H1 (cell line): Measurements from ENCODE around the gene SUMF1. TPM values are rescaled to one million over a fixed set of nuclear protein-coding genes. Genes with fewer than 3 reads are reported as not detected.
A peak's percentile ranks its signal among the peaks of the same experiment; 100 is the strongest.

ENCODE experiments used
- ATF2 ChIP-seq: IDR thresholded peaks from 2 replicates; pipeline ENCODE4 v1.6.1; 2012; ENCODE audit warnings: low read length, inconsistent platforms
- ATF3 ChIP-seq: IDR thresholded peaks from 2 replicates; pipeline ENCODE4 v1.6.1; 2011; ENCODE audit warnings: low read depth, mild to moderate bottlenecking, low read length; ENCODE audit not compliant: insufficient read depth
- CTBP2 ChIP-seq: IDR thresholded peaks from 2 replicates; pipeline ENCODE4 v1.7.0; 2011; ENCODE audit warnings: borderline replicate concordance, mild to moderate bottlenecking, moderate library complexity, mixed read lengths, low read length; ENCODE audit not compliant: insufficient read depth, insufficient read length
- EP300 ChIP-seq, 2 experiments: IDR thresholded peaks; 1 replicate in 1 of 2; 2 replicates in 1 of 2; pipeline ENCODE4 v1.6.1; 2011 to 2012; ENCODE audit warnings: low read depth in 2 of 2, low read length in 2 of 2, mild to moderate bottlenecking in 2 of 2, borderline replicate concordance in 1 of 2, inconsistent platforms in 1 of 2, moderate library complexity in 1 of 2
- GABPA ChIP-seq: IDR thresholded peaks from 2 replicates; pipeline ENCODE4 v1.6.1; 2011; ENCODE audit warnings: mild to moderate bottlenecking, low read length, moderate library complexity, borderline replicate concordance; ENCODE audit not compliant: insufficient read depth
- HDAC6 ChIP-seq: IDR thresholded peaks from one replicate; pipeline ENCODE4 v1.7.1; 2012; ENCODE audit warnings: low read depth, mild to moderate bottlenecking, inconsistent platforms, low read length, moderate library complexity
- KDM4A ChIP-seq: IDR thresholded peaks from one replicate; pipeline ENCODE4 v1.7.1; 2012; ENCODE audit warnings: low read depth, mild to moderate bottlenecking, moderate library complexity, low read length, inconsistent platforms; ENCODE audit not compliant: severe bottlenecking
- NRF1 ChIP-seq: IDR thresholded peaks from 2 replicates; pipeline ENCODE4 v1.6.1; 2011; ENCODE audit warnings: mild to moderate bottlenecking, low read depth, low read length, improper control_type of control experiment
- RAD21 ChIP-seq, 2 experiments: IDR thresholded peaks in 1 of 2; conservative IDR thresholded peaks in 1 of 2; 2 replicates each; pipeline ENCODE4 v1.6.1; 2011; ENCODE audit warnings: low read depth in 2 of 2, low read length in 2 of 2, improper control_type of control experiment in 1 of 2, inconsistent platforms in 1 of 2, mild to moderate bottlenecking in 1 of 2, moderate library complexity in 1 of 2
- SAP30 ChIP-seq: fragments of 300-600 bp; sonication (generic); IDR thresholded peaks from 2 replicates; pipeline ENCODE4 v1.7.1; 2012; ENCODE audit warnings: low read length, moderate library complexity, mild to moderate bottlenecking, inconsistent platforms; ENCODE audit not compliant: insufficient read depth, insufficient replicate concordance
- SIN3A ChIP-seq, 2 experiments: IDR thresholded peaks in 1 of 2; conservative IDR thresholded peaks in 1 of 2; 2 replicates each; pipeline ENCODE4 v1.6.1; 2011 to 2012; ENCODE audit warnings: low read length in 2 of 2, improper control_type of control experiment in 1 of 2, low read depth in 1 of 2, mild to moderate bottlenecking in 1 of 2
- SP2 ChIP-seq: IDR thresholded peaks from 2 replicates; pipeline ENCODE4 v1.6.1; 2012; ENCODE audit warnings: mild to moderate bottlenecking, low read length, inconsistent platforms
- SP4 ChIP-seq: IDR thresholded peaks from 2 replicates; pipeline ENCODE4 v1.6.1; 2012; ENCODE audit warnings: low read length, inconsistent platforms
- YY1 ChIP-seq: IDR thresholded peaks from 2 replicates; pipeline ENCODE4 v1.6.1; 2011; ENCODE audit warnings: low read depth, mild to moderate bottlenecking, low read length
- polyA plus RNA-seq, 7 experiments: library from polyadenylated mRNA; depleted of rRNA in 3 of 7; stranded (reverse) in 5 of 7; unstranded in 2 of 7; fragments of >200 nt in 5 of 7; fragments of 200-250 nt in 2 of 7; gene quantifications; 1 replicate in 5 of 7; 2 replicates in 1 of 7; 4 replicates in 1 of 7; pipeline versions ENCODE4 v1.2.1 to v1.2.3, GENCODE V29; 2011 to 2013; ENCODE audit warnings: missing spikeins in 2 of 7, mixed read lengths in 2 of 7
- total RNA-seq: library from RNA; stranded (reverse); fragmentation: NEBNext Ultra II Directional; extraction: Animal tissue kit (Norgen Biotek cat#: 25700); gene quantifications from 2 replicates; pipeline ENCODE4 v1.2.1, GENCODE V29; 2021
- TF ChIP-seq, protein P1 (sequence below), 3 experiments: IDR thresholded peaks; 1 replicate in 2 of 3; 2 replicates in 1 of 3; pipeline versions ENCODE4 v1.5.1 to v1.6.1; 2011; ENCODE audit warnings: low read length in 3 of 3, mild to moderate bottlenecking in 3 of 3, inconsistent platforms in 2 of 3, low read depth in 1 of 3, moderate library complexity in 1 of 3; ENCODE audit not compliant: insufficient read depth in 1 of 3; ENCODE audit errors: control extremely low read depth in 1 of 3
- TF ChIP-seq, protein P2 (sequence below): IDR thresholded peaks from 2 replicates; pipeline ENCODE4 v1.6.1; 2012; ENCODE audit warnings: inconsistent platforms

SUMF1 gene
- total and polyA plus RNA-seq, 2 of the 8 experiments (the other 6 are each of a cell fraction or from before 2014, with no cell fraction given) = 12.5 to 15.0 TPM

DNA sequence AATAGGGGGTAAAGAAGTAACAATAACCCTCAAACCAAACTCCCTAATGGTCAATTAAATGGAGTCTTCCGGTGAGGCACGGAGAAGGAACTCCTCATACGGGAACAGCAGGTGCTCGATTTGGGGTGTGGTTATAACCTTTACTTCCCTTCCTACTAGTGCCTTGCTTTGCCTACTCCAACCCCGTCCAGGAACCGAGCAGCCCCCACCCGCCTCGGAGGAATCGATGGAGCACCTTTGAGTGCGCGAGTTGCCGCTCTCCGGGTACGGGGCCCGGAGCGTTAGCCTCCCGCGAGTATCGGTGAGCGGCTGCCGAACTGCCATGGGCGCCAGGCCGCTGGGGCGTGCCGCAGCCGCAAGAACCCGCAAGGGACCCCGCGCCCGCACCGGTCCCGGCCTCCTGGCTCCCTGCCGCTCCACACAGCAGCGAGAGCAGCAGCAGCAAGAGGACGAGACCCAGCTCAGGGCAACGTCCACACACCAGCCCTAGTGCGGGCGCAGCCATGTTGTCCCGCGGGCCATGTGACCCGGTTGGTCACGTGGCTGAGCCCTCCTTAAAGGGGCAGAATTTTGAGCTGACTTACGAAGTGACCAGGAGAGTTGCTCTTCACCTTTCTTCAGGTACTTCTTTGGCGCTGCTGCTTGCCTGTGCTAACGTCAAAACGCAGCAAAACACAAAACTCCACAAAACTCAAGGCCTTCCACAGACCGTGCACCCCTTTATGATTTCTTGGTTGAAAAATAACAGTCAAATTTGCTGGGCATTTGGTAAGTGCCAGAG lies at the start of gene SUMF1 (continued):
- peak; percentile 48 for TF ChIP-seq KDM4A
- peak; percentile 64 for TF ChIP-seq SAP30
- TF ChIP-seq SIN3A (conservative IDR thresholded peaks at IDR 0.05 in 1 of 2, IDR thresholded peaks at IDR 0.05 in 1 of 2; ENCODE audit: low read depth in 1 of 2, low read length in 2 of 2) = peak; percentile 94 to 97
- TF ChIP-seq ATF2 = no peak
- no peak for TF ChIP-seq CTBP2
- no peak for TF ChIP-seq GABPA
- TF ChIP-seq SP4 = peak; percentile 98; the same call in 1 of the 2 replicates
- peak in 1 of 2 experiments; percentile 8; a peak in 1 of 4 replicates for TF ChIP-seq RAD21 (IDR thresholded peaks at IDR 0.05 in 1 of 2, conservative IDR thresholded peaks at IDR 0.05 in 1 of 2; ENCODE audit: low read depth in 2 of 2, low read length in 2 of 2)
- TF ChIP-seq, protein P1, sequence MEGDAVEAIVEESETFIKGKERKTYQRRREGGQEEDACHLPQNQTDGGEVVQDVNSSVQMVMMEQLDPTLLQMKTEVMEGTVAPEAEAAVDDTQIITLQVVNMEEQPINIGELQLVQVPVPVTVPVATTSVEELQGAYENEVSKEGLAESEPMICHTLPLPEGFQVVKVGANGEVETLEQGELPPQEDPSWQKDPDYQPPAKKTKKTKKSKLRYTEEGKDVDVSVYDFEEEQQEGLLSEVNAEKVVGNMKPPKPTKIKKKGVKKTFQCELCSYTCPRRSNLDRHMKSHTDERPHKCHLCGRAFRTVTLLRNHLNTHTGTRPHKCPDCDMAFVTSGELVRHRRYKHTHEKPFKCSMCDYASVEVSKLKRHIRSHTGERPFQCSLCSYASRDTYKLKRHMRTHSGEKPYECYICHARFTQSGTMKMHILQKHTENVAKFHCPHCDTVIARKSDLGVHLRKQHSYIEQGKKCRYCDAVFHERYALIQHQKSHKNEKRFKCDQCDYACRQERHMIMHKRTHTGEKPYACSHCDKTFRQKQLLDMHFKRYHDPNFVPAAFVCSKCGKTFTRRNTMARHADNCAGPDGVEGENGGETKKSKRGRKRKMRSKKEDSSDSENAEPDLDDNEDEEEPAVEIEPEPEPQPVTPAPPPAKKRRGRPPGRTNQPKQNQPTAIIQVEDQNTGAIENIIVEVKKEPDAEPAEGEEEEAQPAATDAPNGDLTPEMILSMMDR (IDR thresholded peaks at IDR 0.05; ENCODE audit: control extremely low read depth in 1 of 3, insufficient read depth in 1 of 3, low read depth in 1 of 3, low read length in 3 of 3) = no peak
- TF ChIP-seq SP2 = no peak
- no peak for TF ChIP-seq NRF1
- TF ChIP-seq, protein P2, sequence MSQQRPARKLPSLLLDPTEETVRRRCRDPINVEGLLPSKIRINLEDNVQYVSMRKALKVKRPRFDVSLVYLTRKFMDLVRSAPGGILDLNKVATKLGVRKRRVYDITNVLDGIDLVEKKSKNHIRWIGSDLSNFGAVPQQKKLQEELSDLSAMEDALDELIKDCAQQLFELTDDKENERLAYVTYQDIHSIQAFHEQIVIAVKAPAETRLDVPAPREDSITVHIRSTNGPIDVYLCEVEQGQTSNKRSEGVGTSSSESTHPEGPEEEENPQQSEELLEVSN = peak; percentile 90
- TF ChIP-seq EP300 (IDR thresholded peaks at IDR 0.05; ENCODE audit: borderline replicate concordance in 1 of 2, low read depth in 2 of 2, low read length in 2 of 2) = peak in 1 of 2 experiments; percentile 62; a peak in 1 of 3 replicates
- no peak for TF ChIP-seq HDAC6
- peak; percentile 99 for TF ChIP-seq YY1
- peak; percentile 98 for TF ChIP-seq ATF3
